IMR-90 (cell line): ENCODE measurements around the gene CTNND2.

ENCODE experiments used
- BHLHE40 ChIP-seq: fragments of 150-350 bp; IDR thresholded peaks from 2 replicates; pipeline ENCODE4 v1.6.1; 2016; ENCODE audit warnings: mild to moderate bottlenecking, low read depth, low read length
- CEBPB ChIP-seq: IDR thresholded peaks from 2 replicates; pipeline ENCODE4 v1.6.1; 2012; ENCODE audit warnings: low read depth, low read length, improper control_type of control experiment
- CHD1 ChIP-seq: IDR thresholded peaks from 2 replicates; pipeline ENCODE4 v1.6.1; 2012; ENCODE audit warnings: low read depth, low read length, improper control_type of control experiment
- CTCF ChIP-seq: conservative IDR thresholded peaks from 2 replicates; pipeline ENCODE4 v1.5.1; 2012; ENCODE audit warnings: mild to moderate bottlenecking, low read depth, low read length, improper control_type of control experiment
- ELK1 ChIP-seq: fragments of 150-350 bp; IDR thresholded peaks from 2 replicates; pipeline ENCODE4 v1.6.1; 2016; ENCODE audit warnings: low read depth, mild to moderate bottlenecking, low read length, moderate library complexity, borderline replicate concordance
- MAZ ChIP-seq: IDR thresholded peaks from 2 replicates; pipeline ENCODE4 v1.6.1; 2012; ENCODE audit warnings: low read depth, mild to moderate bottlenecking, low read length, improper control_type of control experiment, moderate library complexity, borderline replicate concordance
- MXI1 ChIP-seq: IDR thresholded peaks from 2 replicates; pipeline ENCODE4 v1.6.1; 2012; ENCODE audit warnings: low read depth, mild to moderate bottlenecking, low read length, moderate library complexity, borderline replicate concordance
- NFE2L2 ChIP-seq: fragments of 150-350 bp; IDR thresholded peaks from 2 replicates; pipeline ENCODE4 v1.6.1; 2016; ENCODE audit warnings: low read depth, mild to moderate bottlenecking, low read length
- POLR2A ChIP-seq: IDR thresholded peaks from 2 replicates; pipeline ENCODE4 v1.6.1; 2012; ENCODE audit warnings: mild to moderate bottlenecking, low read depth, low read length
- RAD21 ChIP-seq: IDR thresholded peaks from 2 replicates; pipeline ENCODE4 v1.6.1; 2012; ENCODE audit warnings: low read length, improper control_type of control experiment
- RCOR1 ChIP-seq: IDR thresholded peaks from 2 replicates; pipeline ENCODE4 v1.6.1; 2012; ENCODE audit warnings: mild to moderate bottlenecking, low read length, improper control_type of control experiment; ENCODE audit not compliant: insufficient replicate concordance
- SMC3 ChIP-seq: fragments of 150-350 bp; IDR thresholded peaks from 2 replicates; pipeline ENCODE4 v1.6.1; 2016; ENCODE audit warnings: low read depth, mild to moderate bottlenecking, antibody characterized with exemption, low read length, moderate library complexity
- USF2 ChIP-seq: fragments of 150-350 bp; IDR thresholded peaks from 2 replicates; pipeline ENCODE4 v1.6.1; 2017; ENCODE audit warnings: mild to moderate bottlenecking, antibody characterized with exemption, low read length, low read depth

GRCh38 chr5:11655681-11656080 lies 248.6 kb downstream of the CTNND2 start:
- no peak for TF ChIP-seq CHD1
- no peak for TF ChIP-seq POLR2A
- TF ChIP-seq CTCF = no peak
- TF ChIP-seq MXI1 = no peak
- no peak for TF ChIP-seq ELK1
- no peak for TF ChIP-seq RCOR1
- no peak for TF ChIP-seq BHLHE40
- TF ChIP-seq USF2 = no peak
- no peak for TF ChIP-seq CEBPB
- no peak for TF ChIP-seq SMC3
- TF ChIP-seq MAZ = no peak
- no peak for TF ChIP-seq RAD21
- no peak for TF ChIP-seq NFE2L2
